NCI-H82 (cell line): ENCODE measurements around the gene MLF2.
A peak's percentile ranks its signal among the peaks of the same experiment; 100 is the strongest.
"Not testable (repeated sequence)": the region's sequence is repeated elsewhere in the genome, so short reads cannot be mapped to it uniquely, and the experiment has no call there.

Experiments used
- DNase-seq: peaks from one replicate; lab custom pipeline; 2025; lab: John Stamatoyannopoulos, UW

The MLF2 gene

GRCh38 chr12:6765048-6765633, 12.2 kb upstream of the MLF2 start:
- no peak for DNase-seq

- peak; percentile 100 for DNase-seq
These were observed 11.3 kb upstream of the MLF2 start for GRCh38 chr12:6764011-6764828.

DNA sequence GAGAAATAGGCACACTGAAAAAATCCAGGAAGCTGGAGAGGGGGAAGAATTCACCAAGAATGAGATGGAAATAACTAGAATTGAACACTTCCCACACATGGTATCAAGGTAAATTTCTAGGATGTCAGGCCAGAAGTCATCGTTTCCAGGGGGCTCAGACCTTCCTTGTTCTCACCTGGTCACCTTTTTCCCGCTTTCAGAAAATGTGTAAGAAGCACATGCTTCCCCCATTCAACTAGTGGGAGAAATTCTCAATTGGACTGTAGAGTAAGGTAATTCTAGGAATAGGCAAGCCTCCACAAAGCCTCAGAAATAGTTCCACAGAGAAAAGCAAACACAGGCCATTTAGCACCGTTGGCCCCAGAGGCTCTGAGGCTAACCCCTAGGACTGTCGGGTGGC, 10.4 kb upstream of the MLF2 start:
- no peak for DNase-seq

GRCh38 chr12:6759741-6760140, 6.8 kb upstream of the MLF2 start:
- peak; percentile 91 for DNase-seq

GRCh38 chr12:6758506-6759095, 5.7 kb upstream of the MLF2 start:
- peak; percentile 99 for DNase-seq

DNA sequence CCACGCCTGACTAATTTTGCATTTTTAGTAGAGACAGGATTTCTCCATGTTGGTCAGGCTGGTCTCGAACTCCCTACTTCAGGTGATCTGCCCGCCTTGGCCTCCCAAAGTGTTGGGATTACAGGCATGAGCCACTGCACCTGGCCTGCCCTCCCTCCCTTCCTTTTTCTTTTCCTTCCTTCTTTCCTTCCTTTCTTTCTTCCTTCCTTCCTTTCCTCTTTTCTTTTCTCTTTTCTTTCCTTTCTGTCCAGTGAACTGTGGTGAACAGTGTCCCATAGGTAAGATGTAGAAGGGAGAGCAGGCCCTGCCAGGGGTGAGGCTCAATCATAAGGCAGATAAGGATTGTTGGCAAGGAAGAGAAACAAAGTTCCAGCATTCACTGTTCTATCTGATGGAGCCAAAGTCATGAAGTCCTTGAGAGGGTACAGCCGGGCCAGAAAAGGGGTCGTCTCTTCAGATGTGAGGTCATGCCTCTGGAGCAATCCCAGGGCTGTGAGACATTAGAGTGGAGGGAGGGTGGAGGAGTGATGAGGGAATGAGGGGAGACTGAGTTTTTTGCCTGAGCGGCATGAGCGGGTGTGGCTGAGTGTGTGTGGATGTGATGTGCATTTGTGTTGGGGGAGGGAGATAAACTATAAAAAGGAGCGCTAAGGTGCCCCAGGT, 4.2 kb upstream of the MLF2 start:
- DNase-seq, result no peak

DNA sequence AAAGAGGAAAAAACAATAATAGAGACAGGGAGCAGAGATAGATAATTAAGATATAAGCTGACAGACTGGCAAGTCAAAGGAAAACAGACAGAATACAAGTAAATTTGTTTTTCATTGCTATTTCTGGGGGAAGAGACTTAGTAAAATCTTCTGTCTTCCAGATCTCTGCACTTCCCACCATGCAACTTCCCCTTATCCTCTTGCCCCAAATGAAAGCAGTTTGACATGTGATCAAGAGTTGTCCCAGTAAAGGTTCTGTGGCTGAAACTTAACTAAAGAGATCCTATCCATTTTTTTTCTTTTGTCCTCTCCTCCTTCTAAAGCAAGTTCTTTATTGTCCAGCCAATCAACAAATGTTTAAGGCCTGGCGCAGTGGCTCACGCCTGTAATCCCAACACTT, 1.5 kb upstream of the MLF2 start:
- no peak for DNase-seq

DNA sequence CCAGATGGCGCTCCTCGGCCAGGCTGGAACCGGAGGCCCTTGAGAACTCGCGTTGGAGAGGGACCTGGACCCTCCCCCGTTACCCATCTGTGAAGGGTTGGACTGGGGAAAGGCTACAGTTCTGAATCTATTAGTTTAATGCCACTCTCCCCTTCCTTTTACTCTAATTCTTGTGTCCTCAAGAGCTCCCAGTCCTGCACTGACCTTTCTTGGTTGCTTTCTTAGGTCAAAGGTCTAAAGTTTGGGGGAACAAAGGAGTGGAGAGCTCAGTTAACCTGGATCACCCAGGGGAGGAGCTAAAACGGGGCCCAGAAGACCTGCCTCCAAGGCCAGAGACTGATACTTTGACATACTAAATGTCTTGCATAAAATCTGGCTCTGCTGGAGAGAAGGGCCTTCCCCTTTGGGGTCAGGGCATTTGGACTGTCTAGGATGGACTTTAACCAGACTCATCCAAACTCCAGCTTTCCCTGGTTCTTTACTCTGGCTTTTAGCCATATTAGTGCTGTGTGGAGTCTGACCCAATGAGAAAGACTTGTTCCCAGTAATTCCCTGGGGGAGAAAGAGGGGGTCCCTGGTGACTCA, 923 bp upstream of the MLF2 start:
- DNase-seq, result no peak

DNA sequence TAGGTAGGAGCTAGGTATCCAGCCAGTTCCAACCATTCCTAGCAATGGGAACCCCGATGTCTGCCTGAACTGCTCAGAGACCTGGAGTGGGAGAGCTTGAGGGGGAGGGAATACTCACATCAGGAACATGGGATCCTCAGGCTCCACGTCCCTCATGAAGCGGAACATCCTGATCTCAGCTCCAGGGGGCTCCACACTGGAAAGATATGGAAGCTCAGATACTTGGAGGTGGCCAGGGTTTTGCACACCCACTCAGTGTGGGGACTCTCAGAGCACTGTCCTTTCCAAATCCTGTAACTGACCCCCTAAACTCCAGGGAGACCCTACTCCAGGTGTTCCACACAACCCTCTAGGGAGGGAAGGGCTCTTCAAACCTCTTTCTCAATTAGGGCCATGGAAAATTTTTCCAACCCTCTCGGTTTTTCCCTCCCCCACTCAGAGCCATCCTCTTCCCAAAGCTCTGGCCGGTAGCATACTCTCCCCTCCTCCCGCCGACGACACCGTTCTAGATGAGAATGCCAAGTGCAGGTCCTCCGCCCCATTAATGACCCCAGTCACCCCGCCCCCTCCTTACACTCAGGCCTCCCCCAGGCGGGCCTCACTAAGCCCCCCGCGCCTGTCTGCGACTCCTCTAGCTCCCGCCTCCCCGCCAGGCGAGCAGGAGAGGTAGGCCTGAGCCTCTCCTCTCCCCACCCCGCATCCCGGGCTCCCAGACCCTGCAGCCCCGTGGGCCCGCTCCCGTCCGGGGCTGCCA, 597 bp downstream of the MLF2 start:
- DNase-seq, result peak; percentile 85

DNA sequence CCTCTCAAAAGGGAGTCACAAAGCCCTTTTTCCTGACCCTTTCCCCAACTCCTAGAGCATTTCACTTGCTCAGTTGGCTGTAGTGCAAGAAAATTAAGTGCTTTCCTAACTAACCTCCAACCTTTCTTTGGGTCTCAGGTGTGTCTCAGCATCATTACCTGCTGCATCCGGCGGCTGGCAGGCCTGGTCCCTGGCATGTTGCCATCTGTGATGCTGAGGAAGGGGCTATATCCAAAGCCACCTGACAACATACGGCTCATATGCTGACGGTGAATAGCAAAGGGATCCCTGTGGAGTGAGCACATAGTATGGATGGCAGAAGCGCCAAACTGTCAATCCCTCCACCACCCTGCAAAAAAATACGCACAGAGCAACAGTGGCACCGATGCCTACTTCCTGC, 1.2 kb downstream of the MLF2 start:
- DNase-seq, result no peak

DNA sequence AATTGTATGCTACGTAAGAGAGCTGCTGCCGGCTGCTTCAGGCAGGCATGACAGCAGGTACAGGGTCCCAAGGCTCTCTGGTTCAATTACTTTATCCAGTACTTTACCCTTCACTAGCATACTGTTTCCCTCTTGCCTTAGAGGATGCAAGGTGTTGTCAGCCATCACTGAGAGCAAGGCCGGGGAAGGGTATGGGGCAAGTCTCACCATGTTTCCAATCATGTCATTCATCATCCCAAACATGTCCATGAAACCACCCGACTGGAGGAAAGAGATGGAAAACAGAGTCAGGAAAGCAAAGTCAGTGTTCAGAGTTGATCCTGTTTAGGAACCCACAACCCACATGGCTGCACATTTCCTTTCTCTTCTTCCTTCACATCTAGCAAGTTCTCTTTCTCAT, 2.4 kb downstream of the MLF2 start:
- no peak for DNase-seq

DNA sequence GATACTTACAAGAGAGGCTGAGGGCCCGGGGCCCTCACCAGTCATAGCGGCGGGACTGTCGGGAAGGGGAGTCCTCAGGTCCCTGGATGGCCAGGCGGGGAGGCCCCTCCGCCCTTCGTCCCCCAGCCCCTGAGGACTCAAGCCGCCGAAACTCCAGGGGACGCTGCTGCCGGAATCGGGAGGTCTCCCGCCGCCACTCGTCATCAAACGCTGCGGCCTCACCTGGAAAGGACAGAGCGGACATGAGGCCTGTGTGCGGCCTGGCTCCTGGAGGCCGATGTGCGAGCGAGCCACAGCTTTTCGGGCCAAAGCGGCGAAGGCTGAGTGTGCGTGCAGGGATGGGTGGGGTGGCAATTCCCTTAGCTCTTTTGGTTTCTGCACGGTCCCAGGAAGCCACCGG, 4.2 kb downstream of the MLF2 start:
- no peak for DNase-seq

GRCh38 chr12:6747216-6747615, 5.7 kb downstream of the MLF2 start:
- DNase-seq, result no peak

DNA sequence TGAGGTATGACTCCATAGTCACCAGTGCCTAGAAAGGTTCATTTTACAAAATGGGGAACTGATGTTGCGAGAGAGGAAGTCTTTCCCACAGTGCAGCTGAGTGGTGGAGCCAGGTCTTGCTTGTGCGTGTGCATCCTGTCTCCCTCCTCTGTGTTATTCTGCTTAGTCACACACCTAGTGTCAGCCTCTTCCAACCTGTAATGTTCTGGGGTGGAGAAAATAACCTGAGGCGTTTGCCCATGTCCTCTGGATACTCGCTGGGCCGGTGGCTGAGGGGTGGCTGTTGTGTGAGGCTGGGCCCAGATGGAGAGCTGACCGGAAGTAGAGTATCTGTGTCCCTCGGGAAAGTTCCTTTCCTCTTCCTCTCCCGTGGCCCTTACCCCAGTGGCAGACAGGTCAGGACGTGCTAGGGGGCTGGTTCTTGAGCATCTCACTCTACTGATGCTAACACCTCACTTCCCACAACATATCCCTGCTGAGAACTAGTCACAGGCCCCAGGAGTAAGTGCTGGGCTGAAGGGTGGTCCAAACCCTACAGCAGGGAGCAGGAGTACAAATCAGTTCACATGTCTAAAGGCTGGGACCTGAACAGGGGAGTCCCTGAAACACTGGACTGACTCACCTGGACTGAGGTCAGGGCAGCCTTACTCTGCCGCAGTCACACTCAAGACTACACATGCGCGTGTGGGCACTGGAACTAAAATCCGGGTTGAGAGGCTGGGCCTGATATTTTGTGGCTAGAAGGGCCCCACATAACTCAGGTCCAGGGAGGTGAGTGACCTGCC, 7.0 kb downstream of the MLF2 start:
- DNase-seq, result no peak

DNA sequence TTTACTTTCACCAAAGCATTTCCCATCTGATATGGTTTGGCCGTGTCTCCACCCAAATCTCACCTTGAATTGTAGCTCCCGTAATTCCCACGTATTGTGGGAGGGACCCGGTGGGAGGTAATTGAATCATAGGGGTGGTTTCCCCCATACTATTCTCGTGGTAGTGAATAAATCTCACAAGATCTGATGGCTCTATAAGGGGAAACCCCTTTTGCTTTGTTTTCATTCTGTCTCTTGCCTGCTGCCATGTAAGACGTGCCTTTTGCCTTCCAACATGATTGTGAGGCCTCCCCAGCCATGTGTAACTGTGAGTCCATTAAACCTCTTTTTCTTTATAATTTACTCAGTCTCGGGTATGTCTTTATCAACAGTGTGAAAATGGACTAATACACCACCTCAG, 9.6 kb downstream of the MLF2 start:
- DNase-seq, result not testable (repeated sequence)

GRCh38 chr12:6742834-6743233, 10.1 kb downstream of the MLF2 start:
- no peak for DNase-seq

- not testable (repeated sequence) for DNase-seq
These were observed 10.9 kb downstream of the MLF2 start for GRCh38 chr12:6742080-6742479.

GRCh38 chr12:6736754-6737153, 16.2 kb downstream of the MLF2 start:
- no peak for DNase-seq

- peak; percentile 73 for DNase-seq
These were observed 17.3 kb downstream of the MLF2 start for GRCh38 chr12:6735448-6736191.
